Activated naive CD4-positive, alpha-beta T cell treated with anti-CD3 and anti-CD28 coated beads, Interleukin-2, amount 50 U/mL, for 72 hours (primary cell): ENCODE data around the gene CACNA1S. TPM values are rescaled to one million over a fixed set of nuclear protein-coding genes. Genes with fewer than 3 reads are reported as not detected.

Experiments
- ATAC-seq, 2 donors: fragments of 150-1000 bp; cut with Tn5 transposase; 2 replicates each; pipeline ENCODE4 v1.10.0; 2021; ENCODE audit warnings: mild to moderate bottlenecking in 2 of 2, moderate library complexity in 2 of 2
- DNase-seq, 2 donors: peaks; one replicate each; pipeline ENCODE4 v3.0.0; 2021 to 2022; ENCODE audit warnings: low spot score in 2 of 2
- H3K27ac Mint-ChIP-seq, 2 donors: one replicate each; pipeline ENCODE4 v1.8.0; 2022; ENCODE audit warnings: mild to moderate bottlenecking in 2 of 2, mixed read lengths in 2 of 2
- H3K36me3 Mint-ChIP-seq, 2 donors: one replicate each; pipeline ENCODE4 v1.8.0; 2022; ENCODE audit warnings: mixed read lengths in 2 of 2
- H3K9me3 Mint-ChIP-seq, 2 donors: one replicate each; pipeline ENCODE4 v1.8.0; 2022; ENCODE audit warnings: mixed read lengths in 2 of 2
- total RNA-seq, 2 donors: library from RNA; stranded (reverse); gene quantifications; one replicate each; pipeline ENCODE4 v1.2.3, GENCODE V29; 2022

Gene CACNA1S
- total RNA-seq, 2 donors from 2014 or later: not detected

DNA sequence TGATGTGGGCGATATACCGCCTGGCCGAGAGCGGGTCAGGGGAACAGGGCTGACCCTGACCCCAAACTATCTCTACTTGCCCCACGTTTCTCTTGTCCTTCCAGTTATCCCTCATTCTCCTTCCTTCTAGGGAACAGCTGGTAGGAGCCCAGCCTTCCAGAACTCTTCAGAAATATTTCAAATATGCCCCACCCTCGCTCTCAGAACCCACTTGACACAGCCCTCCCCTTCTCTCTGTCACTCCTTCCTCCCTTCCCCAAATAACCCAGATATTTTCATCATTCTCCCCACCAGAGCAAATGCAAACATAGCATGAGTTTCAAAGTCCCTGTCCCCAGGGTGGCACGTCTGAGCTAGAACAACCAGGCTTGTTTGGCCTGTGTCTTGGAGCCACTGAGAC, 1.1 kb downstream of the CACNA1S start:
- H3K27ac Mint-ChIP-seq: no peak overlapping the region
- no peaks in the 10 kb centered on the region for H3K36me3 Mint-ChIP-seq
- DNase-seq (no peak), ATAC-seq (no peak)
- no peaks in the 10 kb centered on the region for H3K9me3 Mint-ChIP-seq

DNA sequence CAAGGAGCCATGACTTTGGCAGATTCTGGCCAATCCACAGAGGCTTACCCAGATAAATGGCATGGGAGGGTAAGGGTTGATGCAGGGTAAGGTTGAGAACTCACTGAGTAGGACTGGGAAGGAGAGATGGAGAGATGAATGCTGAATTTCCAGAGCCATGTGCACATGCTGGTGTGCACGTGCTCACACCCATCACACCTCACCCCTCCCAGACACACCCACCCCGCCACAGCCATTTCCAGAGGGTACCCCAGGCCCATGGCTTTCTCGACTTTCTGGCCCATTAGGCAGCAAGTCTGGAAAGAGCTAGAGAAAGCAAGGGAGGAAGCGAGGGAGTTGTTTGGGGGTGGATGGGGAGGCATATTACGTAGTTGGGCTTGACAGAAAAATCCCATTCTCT, 1.6 kb downstream of the CACNA1S start:
- Mint-ChIP-seq H3K9me3 (no peaks in the 10 kb centered on the region), H3K36me3 (no peaks in the 10 kb centered on the region), H3K27ac (no peak overlapping the region)
- DNase-seq (no peak), ATAC-seq (no peak)

DNA sequence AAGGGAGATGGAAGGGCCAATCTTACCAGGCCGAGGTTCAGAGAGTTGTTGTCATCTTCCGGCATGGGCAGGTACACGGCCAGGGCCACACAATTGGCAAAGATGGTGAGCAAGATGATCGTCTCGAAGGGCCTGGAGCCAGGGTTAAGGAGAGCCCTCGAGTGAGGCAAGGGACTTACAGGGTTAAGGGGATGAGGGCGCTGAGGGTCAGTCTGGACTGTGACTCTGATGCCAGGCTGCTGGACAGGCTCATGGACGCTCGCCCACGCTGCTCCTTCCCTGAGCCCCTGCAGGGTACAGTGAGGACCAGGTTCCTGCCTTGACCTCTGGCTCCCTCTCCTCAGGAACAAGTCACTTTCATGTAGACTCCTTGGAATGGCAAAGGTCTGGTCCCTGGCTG, 2.1 kb downstream of the CACNA1S start:
- no peaks in the 10 kb centered on the region for H3K36me3 Mint-ChIP-seq
- H3K27ac Mint-ChIP-seq: no peak overlapping the region
- no peaks in the 10 kb centered on the region for H3K9me3 Mint-ChIP-seq
- DNase-seq (no peak), ATAC-seq (no peak)

DNA sequence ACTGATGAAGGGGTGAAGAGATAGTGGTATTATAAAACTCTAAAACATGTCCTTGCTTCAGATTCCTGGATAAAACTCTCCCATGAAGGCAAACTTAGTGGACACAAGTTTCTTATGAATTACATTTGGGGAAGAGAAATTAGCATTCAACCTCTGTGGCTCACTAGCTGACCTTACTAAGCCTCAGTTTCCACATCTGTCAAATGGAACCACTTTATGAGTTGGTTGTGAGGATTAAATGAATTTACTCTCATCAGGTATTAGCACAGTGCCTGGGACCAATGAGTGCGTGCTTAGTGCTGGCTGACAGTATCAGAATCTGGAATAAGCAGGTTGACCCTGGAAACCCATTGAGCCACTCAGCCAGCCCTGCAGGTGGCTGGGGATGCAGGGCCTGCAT, 2.6 kb downstream of the CACNA1S start:
- Mint-ChIP-seq H3K36me3 (no peaks in the 10 kb centered on the region), H3K27ac (no peak overlapping the region), H3K9me3 (no peaks in the 10 kb centered on the region)
- DNase-seq: no peak
- no peak for ATAC-seq

DNA sequence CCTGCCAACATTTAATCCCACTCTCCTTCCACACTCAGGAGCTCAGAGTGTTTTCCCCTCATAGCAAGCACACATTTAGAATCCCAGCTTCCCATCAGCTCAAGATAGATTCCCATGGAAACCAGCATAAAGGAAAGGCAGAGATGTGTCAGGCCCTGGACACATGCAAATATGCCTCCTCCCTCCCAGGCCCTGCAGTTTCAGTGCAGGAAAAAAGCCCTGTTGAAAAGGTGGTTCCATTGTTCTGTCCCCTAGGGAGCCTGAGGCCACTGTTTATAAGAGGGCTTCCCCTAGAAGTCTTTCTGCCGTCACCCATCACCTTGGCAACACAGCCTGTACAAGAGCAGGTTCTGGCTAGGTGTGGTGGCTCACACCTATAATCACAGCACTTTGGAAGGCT, 3.6 kb downstream of the CACNA1S start:
- H3K9me3 Mint-ChIP-seq: no peaks in the 10 kb centered on the region
- DNase-seq (no peak), ATAC-seq (no peak)
- H3K36me3 Mint-ChIP-seq: no peaks in the 10 kb centered on the region
- no peak overlapping the region for H3K27ac Mint-ChIP-seq

DNA sequence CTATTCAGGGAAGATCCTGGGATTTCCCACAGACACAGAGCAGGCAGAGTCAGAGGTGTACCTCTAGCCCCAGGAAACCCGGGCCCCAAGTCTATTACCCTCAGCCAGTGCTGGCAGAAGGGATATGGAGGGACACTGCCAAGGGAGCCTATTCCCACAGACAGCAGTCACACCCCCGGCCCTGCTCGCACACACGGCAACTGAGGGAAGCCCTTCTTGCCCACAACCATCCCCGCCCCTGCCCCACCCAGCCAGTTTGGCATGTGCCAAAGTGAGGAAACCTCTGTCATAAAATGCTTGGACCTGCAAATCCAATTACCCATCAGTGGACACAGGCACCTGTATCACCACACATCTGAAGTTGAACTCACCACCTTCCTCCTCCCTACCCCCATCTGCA, 6.5 kb downstream of the CACNA1S start:
- Mint-ChIP-seq H3K9me3 (no peaks in the 10 kb centered on the region), H3K36me3 (no peaks in the 10 kb centered on the region), H3K27ac (no peak overlapping the region)
- no peak for DNase-seq
- ATAC-seq: no peak

DNA sequence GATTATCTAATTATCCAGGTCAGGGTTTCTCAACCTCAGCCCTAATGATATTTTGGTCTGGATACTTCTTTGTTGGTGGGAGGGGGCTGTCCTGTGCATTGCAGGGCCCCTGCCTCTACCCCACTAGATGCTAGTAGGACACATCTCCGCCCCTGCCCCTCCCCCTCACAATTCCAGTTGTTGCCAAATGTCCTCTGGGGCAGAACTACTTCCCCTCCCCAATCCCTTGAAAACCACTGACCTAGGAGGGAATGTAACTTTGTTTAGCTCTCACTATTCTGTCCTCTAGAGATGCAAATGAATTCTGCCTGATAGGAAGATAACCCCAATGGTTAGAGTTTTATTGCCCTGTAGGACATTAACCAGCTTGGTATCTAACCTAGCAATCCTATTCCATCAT, 8.1 kb downstream of the CACNA1S start:
- H3K36me3 Mint-ChIP-seq: no peaks in the 10 kb centered on the region
- no peak for ATAC-seq
- H3K27ac Mint-ChIP-seq: no peak overlapping the region
- DNase-seq: no peak
- H3K9me3 Mint-ChIP-seq: no peaks in the 10 kb centered on the region

DNA sequence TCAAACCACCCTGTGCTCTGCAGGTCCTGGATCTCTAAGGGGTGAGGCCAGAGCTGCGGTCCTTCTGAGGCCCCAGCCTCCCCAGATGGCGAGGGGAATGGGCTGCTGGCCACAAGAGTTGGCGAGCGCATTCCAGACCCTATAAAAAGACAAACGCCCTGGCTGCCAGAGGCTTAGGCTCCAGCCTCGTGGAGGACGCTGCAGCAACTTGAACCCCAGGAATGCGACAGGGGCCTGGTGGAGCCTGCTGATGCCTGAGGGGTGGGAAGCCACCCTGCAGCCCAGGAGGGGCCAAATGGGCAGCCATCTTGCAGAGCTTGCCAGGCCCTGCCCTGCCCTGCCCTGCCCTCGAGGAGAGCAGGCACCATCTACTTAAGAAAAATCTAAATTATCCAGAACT, 8.6 kb downstream of the CACNA1S start:
- Mint-ChIP-seq H3K36me3 (no peaks in the 10 kb centered on the region), H3K9me3 (no peaks in the 10 kb centered on the region), H3K27ac (no peak overlapping the region)
- DNase-seq (no peak), ATAC-seq (no peak)

DNA sequence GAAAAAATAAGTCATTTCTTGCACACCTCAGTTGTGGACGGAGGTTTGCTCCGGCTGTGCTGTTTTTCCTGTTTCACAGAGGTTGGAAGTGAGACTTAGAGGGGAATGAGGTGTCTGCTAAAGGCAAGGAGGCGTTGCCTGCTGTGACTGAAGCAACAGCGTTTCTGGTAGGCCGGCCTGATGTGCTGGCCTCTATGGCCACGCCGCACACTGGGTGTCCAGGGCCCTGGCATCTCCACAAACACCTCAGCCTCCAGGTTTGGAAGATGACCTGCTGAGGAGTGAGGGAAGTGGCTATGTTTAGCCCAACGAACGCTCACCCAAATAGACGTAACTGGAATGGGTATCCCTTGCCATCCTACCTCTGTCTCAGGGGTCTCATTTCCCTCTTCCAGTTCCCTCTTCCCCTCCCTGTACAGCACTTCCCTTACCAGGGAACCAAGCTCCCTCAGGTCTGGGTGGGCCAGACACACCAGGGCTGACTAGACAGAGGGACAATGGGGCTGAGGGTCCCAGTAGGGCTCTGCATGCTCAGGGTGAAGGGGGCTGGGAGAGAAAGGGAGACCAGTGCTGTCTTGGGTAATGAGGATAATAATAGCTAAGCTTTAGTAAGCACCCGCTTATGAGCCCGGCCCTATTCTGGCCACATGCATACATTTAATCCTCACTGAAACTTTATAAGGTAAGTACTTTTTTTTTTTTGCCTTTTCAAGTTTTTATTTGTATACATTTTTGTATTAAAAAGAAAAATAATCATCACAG, 11.9 kb downstream of the CACNA1S start:
- DNase-seq (no peak), ATAC-seq (no peak)
- no peaks in the 10 kb centered on the region for H3K36me3 Mint-ChIP-seq
- H3K9me3 Mint-ChIP-seq: no peaks in the 10 kb centered on the region
- no peak overlapping the region for H3K27ac Mint-ChIP-seq

DNA sequence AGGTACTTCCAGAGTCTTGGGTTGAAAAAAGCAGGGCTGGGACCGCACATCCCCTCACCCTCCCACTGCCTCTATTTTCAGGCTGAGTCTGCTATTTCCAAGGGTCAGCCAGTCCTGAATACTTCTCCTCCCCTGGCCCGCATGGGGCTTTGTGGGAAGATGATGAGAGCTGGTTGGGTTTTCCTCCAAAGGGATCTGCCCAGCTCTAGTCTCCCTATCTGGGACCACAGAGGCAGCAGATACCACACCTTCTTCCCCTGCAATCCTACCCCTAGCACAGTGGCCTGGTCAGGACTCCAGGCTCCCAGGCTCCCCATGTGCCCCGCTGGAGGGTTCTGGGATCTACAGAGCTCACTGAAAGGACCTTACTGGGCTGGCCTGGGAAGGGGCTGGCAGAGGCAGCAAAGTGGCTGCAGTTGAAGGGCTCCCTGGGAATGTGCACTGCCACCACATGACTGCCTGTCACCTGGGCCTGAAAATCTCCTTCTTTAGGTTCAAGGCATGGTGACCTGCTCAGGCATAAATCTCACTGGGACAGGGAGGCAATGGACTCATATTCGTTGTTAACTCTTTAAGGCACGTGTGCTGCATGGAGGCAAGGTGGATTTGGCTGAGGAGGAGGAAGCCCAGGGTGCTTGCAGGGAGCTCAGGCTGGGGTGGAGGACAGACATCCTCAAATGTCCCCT, 13.1 kb downstream of the CACNA1S start:
- ATAC-seq (no peak), DNase-seq (no peak)
- Mint-ChIP-seq H3K36me3 (no peaks in the 10 kb centered on the region), H3K27ac (no peak overlapping the region), H3K9me3 (no peaks in the 10 kb centered on the region)

DNA sequence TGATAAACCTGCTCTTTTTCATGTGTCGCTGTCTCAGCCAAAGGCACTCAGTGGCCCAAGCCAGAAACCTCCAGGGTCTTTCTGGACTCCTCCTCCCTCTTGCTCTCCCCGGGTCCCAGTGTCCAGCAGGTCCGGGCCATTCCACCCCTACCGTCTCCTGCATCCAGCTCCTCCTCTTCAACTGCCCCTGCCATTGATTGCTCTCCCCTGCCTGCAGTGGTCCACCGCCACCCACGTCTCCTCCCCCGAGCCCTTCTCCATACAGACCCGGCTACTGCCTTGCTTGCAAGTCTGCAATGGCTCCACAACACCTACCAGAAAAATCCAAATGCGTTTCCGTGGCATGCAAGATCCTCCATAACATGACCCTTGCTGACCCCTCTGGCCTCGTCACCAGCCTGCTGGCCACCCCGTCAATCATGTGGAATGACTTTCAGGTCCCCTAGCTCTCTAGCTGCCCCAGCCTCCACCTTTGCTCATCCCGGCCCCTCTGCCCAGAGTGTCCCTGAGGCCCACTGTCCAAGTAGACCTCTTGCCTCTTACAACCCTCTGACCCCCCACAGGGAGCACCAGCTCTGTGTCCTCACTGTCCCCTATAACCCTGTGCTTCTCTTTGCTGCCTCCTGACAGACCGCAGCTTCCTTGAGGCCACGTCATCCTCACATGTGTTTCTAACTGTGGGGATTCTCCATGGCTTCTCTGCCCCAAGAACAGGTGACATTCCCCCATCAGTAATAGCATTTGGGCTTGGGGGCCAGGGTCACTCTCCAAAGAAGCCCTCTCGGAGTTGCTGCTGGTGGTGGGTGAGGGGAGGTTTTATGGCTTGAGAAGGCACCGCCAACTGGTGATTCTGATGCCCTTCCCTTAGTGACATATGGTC, 15.0 kb downstream of the CACNA1S start:
- ATAC-seq (no peak), DNase-seq (no peak)
- no peaks in the 10 kb centered on the region for H3K36me3 Mint-ChIP-seq

DNA sequence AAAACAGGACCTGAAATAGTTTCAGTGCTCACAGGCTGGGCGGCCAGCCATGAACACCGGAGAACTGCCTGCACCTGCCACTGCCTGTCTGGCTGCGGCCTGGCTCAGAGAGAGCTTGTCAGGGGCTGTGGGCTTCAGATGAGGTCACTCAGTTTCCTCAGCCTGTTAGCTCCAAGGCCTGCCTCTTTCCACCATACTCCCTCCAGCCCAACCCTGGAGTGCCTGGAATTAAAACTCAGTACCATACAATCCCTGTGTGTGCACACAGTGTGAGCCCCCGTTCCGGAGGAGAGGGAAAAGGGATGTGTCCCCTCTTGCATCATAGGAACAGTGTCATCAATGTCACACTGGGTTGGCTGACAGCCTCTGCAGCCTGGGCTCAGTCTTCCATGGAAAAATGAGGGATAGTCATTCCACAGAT, 16.2 kb downstream of the CACNA1S start:
- Mint-ChIP-seq H3K9me3 (no peaks in the 10 kb centered on the region), H3K27ac (no peak overlapping the region), H3K36me3 (no peaks in the 10 kb centered on the region)
- no peak for DNase-seq
- ATAC-seq: no peak

More for the DNA sequence above, 15.0 kb downstream of the CACNA1S start:
- H3K9me3 Mint-ChIP-seq: no peaks in the 10 kb centered on the region
- no peak overlapping the region for H3K27ac Mint-ChIP-seq

DNA sequence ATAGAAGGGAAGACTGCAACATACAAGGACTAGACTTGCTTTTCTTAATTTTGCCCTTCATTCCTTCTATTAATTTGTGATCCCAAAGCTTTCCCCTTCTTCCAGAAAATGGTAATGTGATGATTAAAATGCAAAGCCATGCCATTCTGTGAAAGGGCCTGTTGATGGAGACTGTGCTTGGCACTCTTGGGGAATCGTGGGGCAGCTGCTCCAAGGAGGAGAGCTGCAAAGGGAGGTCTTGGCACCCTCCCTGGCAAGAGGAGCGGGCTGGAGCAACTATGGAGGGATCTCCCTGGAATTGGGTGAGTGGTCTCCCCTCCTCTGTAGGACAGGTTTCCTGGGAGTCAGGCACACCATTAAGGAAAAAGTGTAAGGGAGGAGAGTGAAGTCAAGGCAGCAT, 16.6 kb downstream of the CACNA1S start:
- ATAC-seq (no peak), DNase-seq (no peak)
- H3K36me3 Mint-ChIP-seq: no peaks in the 10 kb centered on the region
- H3K9me3 Mint-ChIP-seq: no peaks in the 10 kb centered on the region
- H3K27ac Mint-ChIP-seq: no peak overlapping the region

DNA sequence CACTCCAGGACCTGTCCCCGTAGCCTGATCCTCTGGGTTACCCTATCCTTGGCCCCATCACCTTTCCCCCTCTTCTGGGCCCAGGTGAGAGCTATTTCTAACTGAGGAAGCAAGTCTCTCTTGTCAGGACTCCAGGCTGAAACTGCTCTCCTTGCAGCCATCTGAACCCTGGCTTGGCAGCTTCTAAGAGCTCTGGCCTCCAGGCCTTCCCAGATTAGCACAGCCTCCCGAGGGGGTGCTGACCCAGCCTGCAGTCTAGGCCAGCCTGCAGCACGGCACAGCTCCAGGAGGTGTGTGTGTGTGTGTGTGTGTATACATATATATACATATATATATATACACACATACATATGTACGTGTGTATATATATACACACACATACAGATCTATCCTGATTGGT, 17.4 kb downstream of the CACNA1S start:
- Mint-ChIP-seq H3K36me3 (no peaks in the 10 kb centered on the region), H3K9me3 (no peaks in the 10 kb centered on the region), H3K27ac (no peak overlapping the region)
- no peak for DNase-seq
- no peak for ATAC-seq

DNA sequence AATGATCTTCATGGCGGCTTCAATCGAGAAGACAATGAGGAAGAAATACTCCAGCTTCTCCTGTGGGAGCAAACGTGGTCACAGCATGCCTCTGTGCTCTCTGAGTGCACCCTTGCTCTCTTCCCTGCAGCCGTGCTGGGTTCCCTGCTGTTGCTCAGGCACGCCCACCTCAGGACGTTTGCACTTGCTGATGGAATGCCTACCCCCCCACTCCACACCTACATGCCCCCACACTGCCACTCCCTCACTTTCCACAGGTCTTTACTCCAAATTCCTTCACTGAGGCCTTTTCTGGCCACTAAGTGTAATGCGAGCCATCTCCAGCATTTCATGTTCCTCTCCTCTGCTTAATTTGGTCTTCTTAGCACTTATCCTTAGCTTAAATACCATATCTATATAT, 18.3 kb downstream of the CACNA1S start:
- H3K9me3 Mint-ChIP-seq: no peaks in the 10 kb centered on the region
- DNase-seq: no peak
- no peak for ATAC-seq
- no peak overlapping the region for H3K27ac Mint-ChIP-seq
- no peaks in the 10 kb centered on the region for H3K36me3 Mint-ChIP-seq

DNA sequence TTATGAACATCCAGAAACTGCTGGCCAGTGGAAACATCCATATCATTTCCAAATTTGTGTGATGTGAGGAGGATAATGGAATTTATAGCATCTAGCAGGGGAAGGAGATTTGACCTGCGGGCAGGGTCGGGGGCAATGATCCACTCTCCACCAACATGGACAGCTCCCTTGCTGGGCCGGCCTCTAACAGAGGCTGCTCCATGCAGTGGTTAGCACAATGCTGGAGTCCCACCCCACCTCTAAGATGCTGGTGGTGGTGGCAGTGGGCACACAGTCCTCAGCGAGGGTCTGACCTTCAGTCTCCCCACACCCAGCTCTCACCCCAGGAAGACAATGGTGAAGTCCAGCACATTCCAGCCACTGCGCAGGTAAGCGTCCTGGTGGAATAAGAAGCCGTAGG, 18.7 kb downstream of the CACNA1S start:
- H3K36me3 Mint-ChIP-seq: no peaks in the 10 kb centered on the region
- ATAC-seq (no peak), DNase-seq (no peak)
- H3K27ac Mint-ChIP-seq: no peak overlapping the region
- no peaks in the 10 kb centered on the region for H3K9me3 Mint-ChIP-seq

DNA sequence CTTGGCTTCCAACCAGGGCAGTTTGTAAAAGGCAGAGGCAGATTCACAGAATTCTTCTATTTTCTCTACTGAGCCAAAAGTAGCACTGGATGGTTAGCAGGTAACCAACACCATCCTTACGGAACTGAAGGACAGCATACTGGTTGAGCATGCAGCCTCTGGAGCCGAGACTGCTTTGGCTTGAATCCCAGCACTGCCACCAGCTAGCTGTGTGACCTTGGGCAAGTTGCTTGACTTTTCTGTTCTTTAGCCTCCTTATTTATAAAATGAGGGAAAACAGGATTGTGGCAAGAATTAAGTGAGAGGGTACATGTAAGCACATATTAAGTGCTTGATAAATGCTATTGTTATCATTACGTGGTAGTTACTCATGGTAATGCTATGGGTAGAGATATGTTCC, 19.5 kb downstream of the CACNA1S start:
- ATAC-seq (no peak), DNase-seq (no peak)
- no peaks in the 10 kb centered on the region for H3K36me3 Mint-ChIP-seq
- H3K9me3 Mint-ChIP-seq: no peaks in the 10 kb centered on the region
- no peak overlapping the region for H3K27ac Mint-ChIP-seq
